K562 (cell line): ENCODE measurements around the gene FGFRL1.

Experiments
- CREM ChIP-seq: IDR thresholded peaks from 2 replicates; pipeline ENCODE4 v1.6.1; 2014; ENCODE audit warnings: antibody characterized with exemption, low read depth
- EP300 ChIP-seq: IDR thresholded peaks from 2 replicates; pipeline ENCODE4 v1.6.1; 2012; ENCODE audit warnings: low read length, improper control_type of control experiment
- FOS ChIP-seq: IDR thresholded peaks from 3 replicates; pipeline ENCODE4 v1.6.1; 2011; ENCODE audit not compliant: insufficient read length; ENCODE audit errors: extremely low read depth
- MXI1 ChIP-seq: IDR thresholded peaks from 2 replicates; pipeline ENCODE4 v1.6.1; 2011; ENCODE audit warnings: low read depth, mild to moderate bottlenecking, improper control_type of control experiment, low read length
- PURB ChIP-seq: sonication (generic); formaldehyde crosslinking; IDR thresholded peaks from 2 replicates; pipeline ENCODE4 v1.9.0; 2021; ENCODE audit warnings: low read depth, mild to moderate bottlenecking, missing genetic modification reagents
- RBM15 ChIP-seq: fragments of 200-400 bp; formaldehyde crosslinking; IDR thresholded peaks from 2 replicates; pipeline ENCODE4 v1.6.1; 2018; ENCODE audit warnings: mild to moderate bottlenecking, low read length, moderate library complexity; ENCODE audit not compliant: insufficient read depth
- RBM22 ChIP-seq: fragments of 200-400 bp; formaldehyde crosslinking; IDR thresholded peaks from 2 replicates; pipeline ENCODE4 v1.6.1; 2018; ENCODE audit warnings: low read length, low read depth; ENCODE audit not compliant: poor library complexity, severe bottlenecking
- SRSF3 ChIP-seq: fragments of 200-400 bp; formaldehyde crosslinking; IDR thresholded peaks from 2 replicates; pipeline ENCODE4 v1.6.1; 2016; ENCODE audit warnings: mild to moderate bottlenecking, low read length, moderate library complexity; ENCODE audit not compliant: insufficient read depth
- TAF1 ChIP-seq: IDR thresholded peaks from 2 replicates; pipeline ENCODE4 v1.6.1; 2011; ENCODE audit warnings: mild to moderate bottlenecking, low read length, moderate library complexity; ENCODE audit not compliant: insufficient read depth, control insufficient read depth, severe bottlenecking; ENCODE audit errors: extremely low read depth
- USF1 ChIP-seq: sonication (generic); formaldehyde crosslinking; IDR thresholded peaks from 2 replicates; pipeline ENCODE4 v1.9.0; 2022; ENCODE audit warnings: mild to moderate bottlenecking, missing genetic modification reagents
- ZBTB49 ChIP-seq: sonication (generic); formaldehyde crosslinking; IDR thresholded peaks from 2 replicates; pipeline ENCODE4 v1.8.0; 2022; ENCODE audit warnings: missing genetic modification reagents, mild to moderate bottlenecking, borderline replicate concordance
- ZNF766 ChIP-seq: fragments of 200-800 bp; sonication (Bioruptor generic); conservative IDR thresholded peaks from 2 replicates; pipeline ENCODE4 v1.6.1; 2016; ENCODE audit warnings: missing genetic modification characterization, missing compliant biosample characterization
- TF ChIP-seq, protein P1 (sequence below): sonication (generic); formaldehyde crosslinking; IDR thresholded peaks from 2 replicates; pipeline ENCODE4 v1.9.0; 2022; ENCODE audit warnings: mild to moderate bottlenecking, missing genetic modification reagents
- TF ChIP-seq, protein P2 (sequence below), 3 experiments: IDR thresholded peaks in 2 of 3; conservative IDR thresholded peaks in 1 of 3; 2 replicates each; pipeline ENCODE4 v1.5.1; 2011 to 2012; ENCODE audit warnings: low read length in 3 of 3, mild to moderate bottlenecking in 3 of 3, control low read depth in 2 of 3, improper control_type of control experiment in 1 of 3, inconsistent platforms in 1 of 3, low read depth in 1 of 3, mixed read lengths in 1 of 3, moderate library complexity in 1 of 3; ENCODE audit not compliant: insufficient read depth in 2 of 3

- TF ChIP-seq, protein P1, sequence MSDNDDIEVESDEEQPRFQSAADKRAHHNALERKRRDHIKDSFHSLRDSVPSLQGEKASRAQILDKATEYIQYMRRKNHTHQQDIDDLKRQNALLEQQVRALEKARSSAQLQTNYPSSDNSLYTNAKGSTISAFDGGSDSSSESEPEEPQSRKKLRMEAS (CRISPR knock-in tag): no peak
- TF ChIP-seq RBM22 (no peak), ZNF766 (CRISPR knock-in tag) (no peak), CREM (no peak), FOS (no peak), TAF1 (no peak), MXI1 (no peak), PURB (CRISPR knock-in tag) (no peak), USF1 (CRISPR knock-in tag) (no peak), ZBTB49 (CRISPR knock-in tag) (no peak), EP300 (no peak), SRSF3 (no peak), RBM15 (no peak)
- TF ChIP-seq, protein P2, sequence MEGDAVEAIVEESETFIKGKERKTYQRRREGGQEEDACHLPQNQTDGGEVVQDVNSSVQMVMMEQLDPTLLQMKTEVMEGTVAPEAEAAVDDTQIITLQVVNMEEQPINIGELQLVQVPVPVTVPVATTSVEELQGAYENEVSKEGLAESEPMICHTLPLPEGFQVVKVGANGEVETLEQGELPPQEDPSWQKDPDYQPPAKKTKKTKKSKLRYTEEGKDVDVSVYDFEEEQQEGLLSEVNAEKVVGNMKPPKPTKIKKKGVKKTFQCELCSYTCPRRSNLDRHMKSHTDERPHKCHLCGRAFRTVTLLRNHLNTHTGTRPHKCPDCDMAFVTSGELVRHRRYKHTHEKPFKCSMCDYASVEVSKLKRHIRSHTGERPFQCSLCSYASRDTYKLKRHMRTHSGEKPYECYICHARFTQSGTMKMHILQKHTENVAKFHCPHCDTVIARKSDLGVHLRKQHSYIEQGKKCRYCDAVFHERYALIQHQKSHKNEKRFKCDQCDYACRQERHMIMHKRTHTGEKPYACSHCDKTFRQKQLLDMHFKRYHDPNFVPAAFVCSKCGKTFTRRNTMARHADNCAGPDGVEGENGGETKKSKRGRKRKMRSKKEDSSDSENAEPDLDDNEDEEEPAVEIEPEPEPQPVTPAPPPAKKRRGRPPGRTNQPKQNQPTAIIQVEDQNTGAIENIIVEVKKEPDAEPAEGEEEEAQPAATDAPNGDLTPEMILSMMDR (IDR thresholded peaks at IDR 0.05 in 2 of 3, conservative IDR thresholded peaks at IDR 0.05 in 1 of 3; ENCODE audit: insufficient read depth in 2 of 3, low read depth in 1 of 3, low read length in 3 of 3): no peak
Measured at GRCh38 chr4:1060621-1061020, 49.2 kb downstream of the FGFRL1 start.
